Measurements from ENCODE around the gene ITGB1. TPM values are rescaled to one million over a fixed set of nuclear protein-coding genes. Genes with fewer than 3 reads are reported as not detected.

Gene ITGB1
- total and polyA plus RNA-seq, 9 of the 15 experiments (the other 6 are each of a cell fraction or from before 2014, with no cell fraction given): 40.2 to 194 (median 155) TPM

DNA sequence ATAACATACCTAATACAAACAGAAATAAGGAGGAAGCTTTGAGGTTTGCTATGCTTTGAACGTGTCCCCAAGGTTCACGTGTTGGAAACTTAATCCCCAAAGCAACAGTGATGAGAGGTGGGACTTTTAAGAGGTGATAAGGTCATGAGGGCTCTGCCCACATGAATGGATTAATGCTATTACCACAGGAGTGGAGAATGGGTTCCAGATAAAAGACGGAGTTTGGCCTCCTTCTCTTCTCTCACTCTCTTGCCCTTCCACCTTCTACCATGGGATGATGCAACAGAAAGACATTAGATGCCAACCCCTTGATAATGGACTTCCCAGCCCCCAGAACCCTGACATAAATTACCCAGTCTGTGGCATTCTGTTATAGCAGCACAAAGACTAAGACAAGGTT lies 9.6 kb downstream of the ITGB1 start (continued):
- TF ChIP-seq, protein P1, sequence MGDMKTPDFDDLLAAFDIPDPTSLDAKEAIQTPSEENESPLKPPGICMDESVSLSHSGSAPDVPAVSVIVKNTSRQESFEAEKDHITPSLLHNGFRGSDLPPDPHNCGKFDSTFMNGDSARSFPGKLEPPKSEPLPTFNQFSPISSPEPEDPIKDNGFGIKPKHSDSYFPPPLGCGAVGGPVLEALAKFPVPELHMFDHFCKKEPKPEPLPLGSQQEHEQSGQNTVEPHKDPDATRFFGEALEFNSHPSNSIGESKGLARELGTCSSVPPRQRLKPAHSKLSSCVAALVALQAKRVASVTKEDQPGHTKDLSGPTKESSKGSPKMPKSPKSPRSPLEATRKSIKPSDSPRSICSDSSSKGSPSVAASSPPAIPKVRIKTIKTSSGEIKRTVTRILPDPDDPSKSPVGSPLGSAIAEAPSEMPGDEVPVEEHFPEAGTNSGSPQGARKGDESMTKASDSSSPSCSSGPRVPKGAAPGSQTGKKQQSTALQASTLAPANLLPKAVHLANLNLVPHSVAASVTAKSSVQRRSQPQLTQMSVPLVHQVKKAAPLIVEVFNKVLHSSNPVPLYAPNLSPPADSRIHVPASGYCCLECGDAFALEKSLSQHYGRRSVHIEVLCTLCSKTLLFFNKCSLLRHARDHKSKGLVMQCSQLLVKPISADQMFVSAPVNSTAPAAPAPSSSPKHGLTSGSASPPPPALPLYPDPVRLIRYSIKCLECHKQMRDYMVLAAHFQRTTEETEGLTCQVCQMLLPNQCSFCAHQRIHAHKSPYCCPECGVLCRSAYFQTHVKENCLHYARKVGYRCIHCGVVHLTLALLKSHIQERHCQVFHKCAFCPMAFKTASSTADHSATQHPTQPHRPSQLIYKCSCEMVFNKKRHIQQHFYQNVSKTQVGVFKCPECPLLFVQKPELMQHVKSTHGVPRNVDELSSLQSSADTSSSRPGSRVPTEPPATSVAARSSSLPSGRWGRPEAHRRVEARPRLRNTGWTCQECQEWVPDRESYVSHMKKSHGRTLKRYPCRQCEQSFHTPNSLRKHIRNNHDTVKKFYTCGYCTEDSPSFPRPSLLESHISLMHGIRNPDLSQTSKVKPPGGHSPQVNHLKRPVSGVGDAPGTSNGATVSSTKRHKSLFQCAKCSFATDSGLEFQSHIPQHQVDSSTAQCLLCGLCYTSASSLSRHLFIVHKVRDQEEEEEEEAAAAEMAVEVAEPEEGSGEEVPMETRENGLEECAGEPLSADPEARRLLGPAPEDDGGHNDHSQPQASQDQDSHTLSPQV (IDR thresholded peaks at IDR 0.05): peak; percentile 83
- TF ChIP-seq EHMT2 (IDR thresholded peaks at IDR 0.05) (peak; percentile 17; the same call in 1 of the 2 replicates), NONO (IDR thresholded peaks at IDR 0.05; ENCODE audit: low read depth in 2 of 2, low read length in 1 of 2) (0 out of 4 replicates have a peak, but pooled peaks of 1 of the 2 experiments have one; percentile 18), MYNN (IDR thresholded peaks at IDR 0.05) (peak; percentile 84; the same call in 1 of the 2 replicates), MYNN (CRISPR knock-in tag; IDR thresholded peaks at IDR 0.05) (no peak), NR3C1 (CRISPR knock-in tag; IDR thresholded peaks at IDR 0.05) (no peak), NR2C1 (IDR thresholded peaks at IDR 0.05) (peak; percentile 40; the same call in 1 of the 2 replicates), NR2C1 (tag; IDR thresholded peaks at IDR 0.05) (peak; percentile 74), NBN (IDR thresholded peaks at IDR 0.05; ENCODE audit: low read depth) (peak; percentile 77), ZNF316 (IDR thresholded peaks at IDR 0.05) (no peak), RNF2 (IDR thresholded peaks at IDR 0.05) (0 out of 2 replicates have a peak, but pooled peaks have one; percentile 59), TRIM24 (IDR thresholded peaks at IDR 0.05) (peak; percentile 88 to 94), ZNF23 (CRISPR knock-in tag; IDR thresholded peaks at IDR 0.05) (no peak), ARID1B (IDR thresholded peaks at IDR 0.05) (peak; percentile 64), HDAC2 (IDR thresholded peaks at IDR 0.05) (peak; percentile 82; the same call in 1 of the 2 replicates), CBFA2T3 (IDR thresholded peaks at IDR 0.05) (0 out of 2 replicates have a peak, but pooled peaks have one; percentile 21), NCOR1 (IDR thresholded peaks at IDR 0.05) (peak; percentile 14; the same call in 1 of the 2 replicates), ZNF239 (CRISPR knock-in tag; IDR thresholded peaks at IDR 0.05) (0 out of 2 replicates have a peak, but pooled peaks have one; percentile 8), MTA3 (IDR thresholded peaks at IDR 0.05; ENCODE audit: borderline replicate concordance) (peak; percentile 88), TEAD4 (IDR thresholded peaks at IDR 0.05; ENCODE audit: low read length) (peak; percentile 10; the same call in 1 of the 2 replicates), TEAD4 (CRISPR knock-in tag; IDR thresholded peaks at IDR 0.05; ENCODE audit: borderline replicate concordance) (no peak), SOX6 (IDR thresholded peaks at IDR 0.05) (peak; percentile 81), EP400 (IDR thresholded peaks at IDR 0.05) (peak; percentile 77)
- TF ChIP-seq, protein P2, sequence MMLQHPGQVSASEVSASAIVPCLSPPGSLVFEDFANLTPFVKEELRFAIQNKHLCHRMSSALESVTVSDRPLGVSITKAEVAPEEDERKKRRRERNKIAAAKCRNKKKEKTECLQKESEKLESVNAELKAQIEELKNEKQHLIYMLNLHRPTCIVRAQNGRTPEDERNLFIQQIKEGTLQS (IDR thresholded peaks at IDR 0.05): peak; percentile 97
- TF ChIP-seq, protein P2 (CRISPR knock-in tag; conservative IDR thresholded peaks at IDR 0.05): no peak
